ENCODE measurements around the gene KCNK10.

DNA sequence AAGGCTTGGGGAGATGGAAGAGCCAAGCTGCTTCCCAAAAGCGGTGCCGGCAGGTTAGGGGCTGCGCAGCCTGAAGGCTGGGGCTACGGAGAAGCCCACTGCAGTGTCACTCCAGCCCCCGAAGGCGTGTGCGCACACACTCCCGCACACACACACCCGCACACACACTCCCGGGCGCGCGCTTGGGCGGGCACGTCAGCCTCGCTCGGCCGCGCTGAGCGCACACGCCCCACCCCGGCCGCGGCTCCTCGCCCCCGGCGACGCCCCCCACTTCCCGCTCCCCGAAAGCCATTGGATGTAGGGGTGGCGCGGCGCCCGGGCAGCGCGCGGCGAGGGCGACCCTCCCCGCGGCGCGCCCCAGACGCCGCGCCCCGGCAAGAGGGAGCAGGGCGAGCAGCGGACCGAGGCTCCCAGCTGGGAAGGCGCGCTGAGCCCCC is at the start of gene KCNK10:
- TF ChIP-seq ZNF512 (CRISPR knock-in tag; IDR thresholded peaks at IDR 0.05; ENCODE audit: borderline replicate concordance) (no peak), NFYB (CRISPR knock-in tag; conservative IDR thresholded peaks at IDR 0.05; ENCODE audit: low read depth) (no peak), ZNF317 (CRISPR knock-in tag; IDR thresholded peaks at IDR 0.05; ENCODE audit: borderline replicate concordance, low read depth) (no peak), ESRRA (CRISPR knock-in tag; IDR thresholded peaks at IDR 0.05; ENCODE audit: borderline replicate concordance) (no peak), MAX (CRISPR knock-in tag; IDR thresholded peaks at IDR 0.05) (no peak), NR2C2 (CRISPR knock-in tag; IDR thresholded peaks at IDR 0.05) (no peak), ATF3 (CRISPR knock-in tag; conservative IDR thresholded peaks at IDR 0.05) (no peak), KAT7 (CRISPR knock-in tag; IDR thresholded peaks at IDR 0.05; ENCODE audit: borderline replicate concordance) (0 out of 2 replicates have a peak, but pooled peaks have one; percentile 21), ZBTB21 (CRISPR knock-in tag; IDR thresholded peaks at IDR 0.05; ENCODE audit: borderline replicate concordance) (no peak), NFE2L1 (CRISPR knock-in tag; IDR thresholded peaks at IDR 0.05) (no peak)
- TF ChIP-seq, protein P1, sequence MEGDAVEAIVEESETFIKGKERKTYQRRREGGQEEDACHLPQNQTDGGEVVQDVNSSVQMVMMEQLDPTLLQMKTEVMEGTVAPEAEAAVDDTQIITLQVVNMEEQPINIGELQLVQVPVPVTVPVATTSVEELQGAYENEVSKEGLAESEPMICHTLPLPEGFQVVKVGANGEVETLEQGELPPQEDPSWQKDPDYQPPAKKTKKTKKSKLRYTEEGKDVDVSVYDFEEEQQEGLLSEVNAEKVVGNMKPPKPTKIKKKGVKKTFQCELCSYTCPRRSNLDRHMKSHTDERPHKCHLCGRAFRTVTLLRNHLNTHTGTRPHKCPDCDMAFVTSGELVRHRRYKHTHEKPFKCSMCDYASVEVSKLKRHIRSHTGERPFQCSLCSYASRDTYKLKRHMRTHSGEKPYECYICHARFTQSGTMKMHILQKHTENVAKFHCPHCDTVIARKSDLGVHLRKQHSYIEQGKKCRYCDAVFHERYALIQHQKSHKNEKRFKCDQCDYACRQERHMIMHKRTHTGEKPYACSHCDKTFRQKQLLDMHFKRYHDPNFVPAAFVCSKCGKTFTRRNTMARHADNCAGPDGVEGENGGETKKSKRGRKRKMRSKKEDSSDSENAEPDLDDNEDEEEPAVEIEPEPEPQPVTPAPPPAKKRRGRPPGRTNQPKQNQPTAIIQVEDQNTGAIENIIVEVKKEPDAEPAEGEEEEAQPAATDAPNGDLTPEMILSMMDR (IDR thresholded peaks at IDR 0.05): no peak
- TF ChIP-seq, protein P2, sequence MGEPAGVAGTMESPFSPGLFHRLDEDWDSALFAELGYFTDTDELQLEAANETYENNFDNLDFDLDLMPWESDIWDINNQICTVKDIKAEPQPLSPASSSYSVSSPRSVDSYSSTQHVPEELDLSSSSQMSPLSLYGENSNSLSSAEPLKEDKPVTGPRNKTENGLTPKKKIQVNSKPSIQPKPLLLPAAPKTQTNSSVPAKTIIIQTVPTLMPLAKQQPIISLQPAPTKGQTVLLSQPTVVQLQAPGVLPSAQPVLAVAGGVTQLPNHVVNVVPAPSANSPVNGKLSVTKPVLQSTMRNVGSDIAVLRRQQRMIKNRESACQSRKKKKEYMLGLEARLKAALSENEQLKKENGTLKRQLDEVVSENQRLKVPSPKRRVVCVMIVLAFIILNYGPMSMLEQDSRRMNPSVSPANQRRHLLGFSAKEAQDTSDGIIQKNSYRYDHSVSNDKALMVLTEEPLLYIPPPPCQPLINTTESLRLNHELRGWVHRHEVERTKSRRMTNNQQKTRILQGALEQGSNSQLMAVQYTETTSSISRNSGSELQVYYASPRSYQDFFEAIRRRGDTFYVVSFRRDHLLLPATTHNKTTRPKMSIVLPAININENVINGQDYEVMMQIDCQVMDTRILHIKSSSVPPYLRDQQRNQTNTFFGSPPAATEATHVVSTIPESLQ (CRISPR knock-in tag; IDR thresholded peaks at IDR 0.05): no peak
